Islet of Langerhans (tissue), 1 donor: ENCODE measurements around the gene TBATA.

Experiments
- FAIRE-seq: peaks from one replicate; lab custom pipeline; 2011; peaks lifted over from hg19 to GRCh38; lab: Jason Lieb, UNC

TBATA gene

DNA sequence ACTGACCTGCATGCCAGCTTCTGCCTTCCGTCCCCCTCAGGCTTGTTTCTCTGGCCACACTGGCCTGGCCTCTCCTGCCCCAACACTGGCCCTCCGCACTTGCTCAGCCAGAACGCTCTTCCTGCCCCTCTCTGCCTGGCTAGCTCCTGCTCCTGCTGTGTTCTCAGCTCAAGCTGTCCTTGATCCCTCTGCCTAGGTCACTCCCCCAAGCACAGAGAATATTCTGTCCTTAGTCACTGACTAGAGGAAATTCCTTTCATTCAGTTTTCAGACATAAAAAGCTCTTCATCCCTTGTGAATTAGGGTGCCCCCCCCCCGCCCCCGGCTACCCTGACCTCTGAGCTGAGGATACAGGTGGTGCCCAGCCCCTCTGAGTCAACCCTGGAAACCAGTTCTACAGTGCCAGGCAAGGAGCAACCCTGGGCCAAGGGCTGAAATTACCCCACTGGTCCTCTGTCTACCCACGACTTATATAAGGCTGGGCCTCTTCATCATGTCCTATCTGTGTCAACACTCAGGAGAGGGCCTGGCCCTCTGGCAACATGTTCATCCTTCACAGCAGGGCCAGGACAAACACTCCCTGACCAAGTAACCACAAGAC lies 23.9 kb upstream of the TBATA start:
- FAIRE-seq: no peak

DNA sequence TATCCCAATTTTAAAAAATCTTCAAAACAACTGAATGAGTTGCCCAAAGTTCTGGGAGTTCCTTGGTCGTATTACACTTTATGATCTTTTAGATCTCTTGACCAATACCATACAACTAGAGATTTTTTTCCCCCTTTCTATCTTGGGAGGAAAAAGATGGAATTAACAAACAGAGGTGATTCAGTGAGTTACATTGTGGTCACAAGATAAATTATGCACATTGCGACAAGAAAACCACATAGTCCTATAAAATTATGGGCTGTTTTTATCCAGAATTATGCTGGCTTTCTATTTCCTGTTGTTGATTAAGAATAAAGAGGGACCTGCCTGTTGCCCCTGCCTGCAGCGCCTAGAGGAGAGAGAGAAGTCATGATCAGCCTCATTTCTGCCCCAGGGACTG lies 22.4 kb upstream of the TBATA start:
- no peak for FAIRE-seq

DNA sequence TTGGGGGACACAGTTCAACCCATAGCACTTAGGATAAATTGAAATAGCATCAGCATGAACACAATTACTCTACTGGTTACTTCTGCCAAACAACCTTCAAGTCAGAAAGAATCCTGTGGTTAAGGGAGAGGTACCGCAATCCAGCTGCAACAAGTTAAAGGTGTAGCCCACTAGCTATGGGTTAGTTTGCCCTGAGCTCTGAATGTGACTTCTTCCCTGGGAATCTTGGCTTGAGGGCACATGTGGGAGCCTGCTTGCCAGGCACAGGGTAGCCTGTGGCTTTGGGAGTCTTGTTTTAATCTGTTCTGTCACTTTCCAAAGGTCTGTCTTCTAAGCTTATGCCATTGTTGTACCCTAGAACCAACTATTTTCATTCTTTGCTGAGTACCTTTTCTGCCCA lies 21.7 kb upstream of the TBATA start:
- FAIRE-seq: no peak

DNA sequence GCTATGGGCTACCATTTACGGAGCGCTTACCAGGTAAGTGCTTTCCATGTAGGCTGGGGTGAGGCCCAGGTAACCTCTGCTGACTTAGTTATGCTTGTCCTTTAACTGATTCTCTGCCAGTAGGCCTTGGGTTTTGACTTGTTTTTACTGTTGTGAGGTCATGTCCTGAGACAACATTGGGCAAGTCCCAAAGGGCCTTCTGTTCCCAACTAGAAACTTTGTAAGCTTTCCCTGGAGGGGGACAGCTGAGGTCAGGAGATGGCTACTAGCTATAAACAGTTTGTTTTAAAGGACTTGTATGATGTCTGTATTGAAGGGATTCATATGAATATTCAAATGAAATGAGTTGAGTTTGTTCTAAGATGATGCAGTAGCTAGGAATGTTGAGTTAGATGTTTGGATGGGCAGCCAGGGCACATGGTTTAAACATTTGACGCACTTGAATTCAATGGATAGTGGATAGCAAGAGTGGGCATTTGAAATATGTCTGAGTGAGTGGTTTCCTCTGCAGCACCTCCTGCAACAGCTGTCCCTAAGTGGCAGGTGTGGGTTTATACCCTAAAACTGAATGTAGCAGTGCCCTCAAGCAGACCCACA lies 20.5 kb upstream of the TBATA start:
- FAIRE-seq: no peak

DNA sequence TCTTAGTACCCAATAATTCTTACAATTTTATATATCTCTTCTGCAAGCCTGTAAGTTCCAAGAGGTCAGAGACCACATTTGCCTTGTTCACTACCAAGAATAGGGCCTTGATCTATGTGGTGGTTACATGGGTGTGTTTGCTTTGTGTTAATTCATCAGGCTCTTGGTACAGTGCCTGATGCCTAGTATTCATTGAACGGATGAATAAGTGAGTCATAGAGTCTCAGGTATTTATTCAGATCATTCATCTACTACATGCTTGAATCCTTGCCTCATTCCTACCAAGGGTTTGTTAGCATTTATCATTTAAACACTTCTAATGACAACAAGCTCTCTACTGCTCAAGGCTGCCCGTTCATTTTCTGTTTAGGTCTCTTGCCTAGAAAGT lies 19.2 kb upstream of the TBATA start:
- peak; percentile 70 for FAIRE-seq

DNA sequence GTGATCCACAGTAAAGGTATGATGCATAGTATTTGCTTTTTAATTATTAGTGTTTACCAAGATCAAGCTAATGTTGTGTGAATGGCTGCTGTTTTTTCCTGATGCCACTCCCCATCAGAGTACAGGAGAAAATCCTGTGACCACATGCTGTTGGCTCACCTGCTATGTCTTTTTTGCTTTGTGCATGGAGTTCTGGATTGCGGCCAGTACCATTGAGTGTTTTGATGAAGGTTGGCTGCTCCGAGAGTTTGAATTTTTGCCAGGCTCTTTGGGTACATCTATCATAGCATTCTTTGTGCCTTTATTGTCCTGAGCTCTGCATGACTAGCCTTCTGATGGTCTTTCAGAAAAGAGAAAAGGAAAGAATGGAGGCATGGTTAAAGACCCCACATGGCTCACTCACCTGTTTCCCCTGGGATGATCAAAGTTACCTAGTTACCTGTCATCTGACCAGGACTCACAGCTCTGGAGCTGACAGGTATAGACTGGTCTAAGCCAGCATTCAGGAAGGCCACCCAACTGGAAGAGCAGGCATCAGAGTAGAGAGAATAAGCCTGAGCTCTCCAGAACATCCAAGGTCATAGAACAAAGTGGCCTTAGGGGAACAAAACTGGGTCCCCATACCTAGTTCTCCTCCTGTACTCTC lies 18.7 kb upstream of the TBATA start:
- FAIRE-seq: no peak

DNA sequence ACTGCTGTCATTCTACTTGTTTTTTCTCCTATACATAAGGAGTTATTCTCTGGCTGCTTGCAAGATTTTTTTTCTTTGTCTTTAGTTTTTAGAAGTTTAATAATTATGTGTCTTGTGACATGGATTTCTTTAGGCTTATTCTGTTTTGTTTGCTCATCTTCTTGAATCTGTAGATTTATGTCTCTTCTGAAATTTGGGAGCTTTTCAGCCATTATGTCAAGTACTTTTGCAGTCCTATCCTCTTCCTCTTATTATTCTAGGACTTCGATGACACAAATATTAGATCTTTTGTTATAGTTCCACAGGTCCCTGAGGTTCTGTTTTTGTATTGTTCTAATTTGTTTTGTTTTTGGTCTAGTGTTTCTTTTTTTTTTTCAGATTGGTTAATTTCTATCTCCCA lies 16.7 kb upstream of the TBATA start:
- FAIRE-seq: no peak

DNA sequence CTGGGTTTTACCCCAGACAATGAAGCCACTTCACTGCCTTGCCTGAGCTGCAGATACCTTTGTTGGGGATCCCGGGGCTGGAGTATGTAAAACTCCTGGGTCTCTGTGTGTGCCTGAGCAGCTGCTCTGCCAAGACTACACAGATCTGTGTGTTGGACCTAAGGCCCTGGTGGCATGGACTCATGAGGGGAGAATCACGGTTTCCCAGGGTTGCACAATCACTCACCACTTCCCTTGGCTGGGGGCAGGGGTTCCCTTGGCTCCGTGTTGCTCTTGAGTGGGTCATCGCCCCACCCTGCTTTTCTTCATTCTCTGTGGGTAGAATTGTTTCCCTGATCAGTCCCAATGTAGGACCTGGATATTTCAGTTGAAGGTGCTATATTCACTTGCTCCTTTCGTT lies 13.9 kb upstream of the TBATA start:
- no peak for FAIRE-seq

DNA sequence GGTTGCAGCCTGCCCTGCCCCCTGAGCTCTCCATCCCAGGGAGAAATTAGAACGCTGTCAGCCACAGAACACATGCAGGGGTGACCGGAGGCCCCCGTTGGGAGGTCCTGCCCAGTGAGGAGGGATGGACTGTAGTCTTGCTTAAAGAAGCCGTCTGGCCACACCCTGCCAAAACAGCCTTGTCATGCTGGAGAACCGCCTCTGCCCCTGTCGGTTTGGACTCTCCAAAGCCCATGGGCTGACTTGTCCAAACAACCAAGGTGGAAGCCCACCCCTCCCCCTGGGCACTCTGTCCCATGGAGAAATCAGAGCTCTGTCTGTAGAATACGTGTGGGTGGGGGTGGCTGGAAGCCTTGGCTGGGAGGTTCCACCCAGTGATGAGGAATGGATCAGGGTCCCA lies 12.7 kb upstream of the TBATA start:
- FAIRE-seq: no peak

DNA sequence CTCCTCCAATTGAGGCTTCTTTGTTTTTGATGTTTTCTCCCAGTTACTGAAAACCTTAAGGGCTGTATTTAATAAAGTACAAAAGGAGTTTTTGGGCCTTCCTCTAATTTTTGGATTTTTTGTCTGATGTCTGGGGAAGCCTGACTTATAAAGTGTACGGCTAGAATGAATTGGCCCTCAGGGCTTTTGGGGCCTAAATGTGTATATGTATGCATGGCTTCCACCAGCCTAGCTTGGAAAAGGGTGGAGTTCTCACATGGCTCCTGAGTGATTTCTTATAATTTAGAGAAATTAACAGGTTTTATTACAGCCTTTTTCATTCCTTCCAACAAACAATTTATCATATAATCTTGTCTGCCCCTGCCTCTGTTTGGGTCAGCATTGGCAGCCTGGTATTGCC lies 10.4 kb upstream of the TBATA start:
- FAIRE-seq: no peak

DNA sequence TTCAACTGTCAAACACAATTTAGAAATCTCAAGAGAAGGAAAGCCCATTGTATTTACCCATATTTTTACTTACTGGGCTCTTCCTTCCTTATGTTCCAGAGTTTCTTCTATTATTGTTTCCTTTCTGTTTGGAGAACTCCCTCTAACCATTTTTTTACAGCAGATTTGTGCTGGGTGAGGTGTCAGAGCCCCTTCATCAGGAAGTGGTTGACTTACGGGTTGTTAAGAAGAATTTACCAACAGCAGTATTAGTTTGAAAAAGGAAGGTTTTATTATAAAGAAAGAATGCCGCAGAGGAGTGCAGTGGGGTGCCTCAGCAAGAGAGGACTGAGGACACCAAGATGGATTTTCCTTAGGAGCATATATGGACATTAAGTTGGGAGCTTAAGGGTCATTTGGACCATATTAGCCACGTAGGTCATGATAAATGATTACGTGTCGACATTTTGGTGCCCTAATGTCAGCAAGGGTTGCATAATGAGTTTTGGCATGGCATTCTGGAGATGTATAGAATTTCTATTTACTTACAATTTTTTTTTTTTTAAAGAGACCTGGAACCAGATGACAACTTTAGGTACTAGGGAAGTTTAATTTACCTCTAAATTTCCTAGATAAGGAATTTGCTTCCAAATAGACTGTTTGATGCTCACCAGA lies 6.3 kb upstream of the TBATA start:
- FAIRE-seq: no peak

DNA sequence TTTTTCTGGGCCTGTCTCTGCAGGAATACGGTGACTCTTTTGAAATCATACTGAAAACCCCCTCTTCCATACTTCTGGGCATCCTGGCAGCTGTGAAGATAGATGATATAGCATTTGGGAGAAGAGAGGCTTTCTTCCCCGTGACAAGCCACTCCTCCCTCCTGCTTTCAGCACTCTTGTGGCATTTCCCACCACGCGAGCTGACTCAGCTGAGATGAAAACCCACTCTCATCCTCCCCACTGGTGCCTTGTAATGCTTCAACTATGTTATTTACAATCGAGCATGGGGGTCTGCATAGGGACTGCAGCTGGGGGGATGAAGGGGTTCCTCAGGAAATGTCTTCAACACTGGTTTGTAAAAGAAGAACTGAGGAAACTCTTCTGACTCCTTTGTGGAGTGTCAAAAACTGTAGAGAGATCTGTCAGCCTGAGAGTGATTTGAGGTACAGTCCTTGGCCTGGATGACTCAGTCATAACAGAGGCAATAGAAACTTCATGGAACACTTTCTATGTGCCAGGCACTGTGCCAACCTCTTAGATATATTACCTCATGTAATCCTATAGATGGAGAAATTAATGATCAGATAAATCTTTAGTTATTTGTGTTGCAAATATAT lies 1.7 kb upstream of the TBATA start:
- FAIRE-seq: no peak

DNA sequence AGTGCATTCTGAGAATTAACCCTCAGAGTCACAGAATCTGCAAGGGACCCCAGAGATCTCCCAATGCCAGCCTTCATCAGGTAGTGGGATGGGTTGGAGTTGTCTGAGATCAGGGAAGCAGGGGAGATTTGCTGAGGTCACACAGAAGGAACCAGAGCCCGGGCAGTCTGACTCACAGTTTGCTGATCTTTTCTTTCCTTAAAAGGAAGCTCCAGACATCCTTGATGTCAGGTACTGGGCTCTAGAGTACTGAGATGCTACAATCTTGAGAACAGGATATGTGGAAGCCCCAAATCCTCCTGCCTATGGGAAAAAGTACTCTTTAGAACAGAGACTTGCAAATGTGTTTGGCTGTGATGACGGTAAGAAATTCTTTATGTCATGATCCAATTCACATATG lies 706 bp downstream of the TBATA start:
- no peak for FAIRE-seq

DNA sequence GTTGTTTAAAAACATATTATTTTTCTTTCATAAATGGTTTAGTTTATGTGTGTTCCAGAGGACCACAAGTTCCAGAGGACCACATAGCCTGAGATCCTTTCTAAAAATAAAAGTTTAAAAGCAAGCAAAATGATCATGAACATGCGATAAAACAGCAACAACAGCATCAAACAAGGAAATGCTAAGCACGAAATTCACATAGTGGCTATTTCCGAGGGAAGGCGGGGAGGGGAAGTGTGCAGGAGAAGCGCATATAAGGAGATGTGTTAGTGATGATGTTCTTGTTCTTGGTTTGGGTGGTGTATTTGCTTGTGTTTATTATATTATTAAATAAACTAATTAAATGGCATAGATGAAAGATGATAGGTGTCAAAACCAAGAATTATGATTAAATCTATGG lies 1.2 kb downstream of the TBATA start:
- FAIRE-seq: no peak

DNA sequence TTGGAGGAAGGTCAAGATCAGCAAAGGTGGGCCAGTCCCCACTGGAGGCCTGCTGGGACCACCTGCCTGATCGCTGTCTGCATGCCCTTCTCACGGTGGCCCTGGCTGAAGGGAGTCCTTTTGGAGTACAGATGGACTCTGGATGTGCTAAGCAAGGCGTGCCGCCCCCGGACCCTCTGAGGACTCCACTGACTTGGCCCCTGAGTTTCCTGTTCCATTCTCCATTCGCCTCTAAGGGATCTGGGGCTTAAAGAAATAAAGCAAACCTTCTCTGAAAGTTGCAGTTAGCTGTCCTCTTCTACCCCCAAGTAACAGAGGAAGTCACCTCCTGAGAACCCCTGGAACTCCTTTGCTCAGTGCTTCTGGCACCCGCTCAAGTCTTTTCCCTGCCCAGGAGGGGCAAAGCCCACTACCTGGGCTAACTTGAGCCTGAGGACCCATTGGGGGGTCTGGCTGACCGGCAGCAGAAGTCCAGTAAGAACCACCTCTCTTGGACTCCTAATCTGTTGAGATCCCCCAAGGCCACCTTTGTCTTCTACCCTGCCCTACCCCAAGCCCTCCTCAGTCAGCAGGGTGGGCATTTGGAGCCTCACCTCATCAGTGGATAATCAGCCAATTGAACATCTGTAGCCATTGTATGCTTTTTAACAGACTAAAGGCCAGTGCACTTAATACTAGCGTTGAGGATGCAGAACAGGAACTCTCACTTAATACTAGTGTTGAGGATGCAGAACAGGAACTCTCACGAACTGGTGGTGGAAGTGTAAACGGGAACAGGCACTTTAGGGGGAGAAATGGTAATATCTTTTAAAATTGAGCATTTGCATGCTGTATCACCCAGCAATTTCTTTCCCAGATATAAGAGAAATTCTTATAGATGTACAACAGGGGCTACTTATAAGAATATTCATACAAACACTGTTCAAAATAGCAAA lies 2.2 kb downstream of the TBATA start:
- FAIRE-seq: no peak

DNA sequence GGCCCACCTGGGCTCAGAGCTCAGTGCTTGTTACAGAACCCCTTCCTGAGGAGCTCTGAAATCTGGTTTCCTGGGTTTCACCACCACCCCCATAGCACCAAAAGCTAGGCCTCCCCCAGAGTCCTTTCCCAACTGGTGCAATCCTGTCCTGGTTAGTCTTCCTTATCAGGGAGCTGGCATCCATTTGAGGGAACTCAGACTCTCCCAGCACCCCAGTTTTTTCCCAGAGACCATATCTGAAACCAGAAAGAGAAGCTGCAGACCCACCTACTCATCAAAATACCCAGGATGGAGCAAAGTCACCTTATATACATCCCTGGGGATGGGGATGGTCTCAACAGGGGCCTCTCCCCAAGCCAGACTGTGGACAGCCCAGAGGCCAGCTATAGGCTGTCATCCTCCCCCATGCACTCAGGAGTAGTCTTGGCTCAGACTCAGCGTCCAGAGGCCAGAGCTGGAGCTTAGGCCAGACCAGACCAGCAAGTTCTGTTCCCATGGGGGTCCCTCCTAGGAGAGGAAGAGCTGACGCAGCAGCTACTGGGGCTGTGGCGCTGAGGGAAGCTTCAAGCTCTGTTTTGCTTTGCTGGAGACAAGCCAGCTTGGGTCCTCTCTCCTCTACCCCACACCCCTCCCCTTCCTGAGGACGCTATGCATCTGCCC lies 3.0 kb downstream of the TBATA start:
- no peak for FAIRE-seq

DNA sequence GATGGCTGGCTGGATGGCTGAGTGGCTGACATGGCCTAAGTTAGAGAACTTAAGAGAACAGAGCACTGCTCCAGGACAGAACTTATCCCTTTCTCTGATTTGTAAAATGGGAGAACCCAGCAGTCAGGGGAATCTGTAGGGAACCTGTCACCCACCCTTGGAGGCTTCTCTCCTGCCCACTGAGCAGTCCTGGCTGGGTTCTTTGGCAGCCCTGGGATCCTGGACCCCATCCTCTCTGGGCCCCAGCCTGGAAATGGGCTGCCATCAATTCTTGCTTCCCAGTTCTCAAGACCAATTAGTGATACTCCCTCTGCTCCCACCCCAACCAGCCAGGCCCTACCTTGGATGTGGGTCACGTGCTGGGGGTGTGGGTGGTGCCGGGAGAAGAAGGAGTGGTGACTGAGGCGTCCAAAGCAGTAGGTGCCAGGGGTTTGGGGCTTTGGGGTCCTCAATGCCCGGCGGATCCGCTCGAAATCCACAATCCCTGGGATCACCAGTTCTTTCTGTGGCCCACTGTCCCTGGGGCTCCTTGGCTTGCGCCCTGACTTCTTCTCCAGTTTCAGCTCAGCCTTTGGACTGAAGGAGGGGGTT lies 3.6 kb downstream of the TBATA start:
- no peak for FAIRE-seq

DNA sequence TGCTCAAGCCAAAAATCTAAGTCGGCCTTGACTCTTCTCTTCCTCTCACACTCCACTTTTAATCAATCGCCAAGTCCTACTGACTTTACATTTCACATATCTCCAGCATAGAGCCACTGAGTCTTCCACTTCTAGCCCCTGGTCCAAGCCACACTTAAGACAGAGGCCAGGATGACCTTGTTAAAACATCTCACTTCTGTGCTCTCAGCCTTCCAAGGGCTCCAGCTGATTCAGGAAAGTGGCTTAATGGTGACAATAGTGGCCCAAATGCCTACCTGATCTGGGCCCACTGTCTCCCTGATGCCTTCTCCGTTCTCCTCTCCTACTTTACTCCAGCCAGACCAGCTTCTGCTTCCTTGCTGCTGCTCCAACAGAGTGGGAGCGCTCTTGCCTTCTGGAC lies 4.4 kb downstream of the TBATA start:
- no peak for FAIRE-seq

DNA sequence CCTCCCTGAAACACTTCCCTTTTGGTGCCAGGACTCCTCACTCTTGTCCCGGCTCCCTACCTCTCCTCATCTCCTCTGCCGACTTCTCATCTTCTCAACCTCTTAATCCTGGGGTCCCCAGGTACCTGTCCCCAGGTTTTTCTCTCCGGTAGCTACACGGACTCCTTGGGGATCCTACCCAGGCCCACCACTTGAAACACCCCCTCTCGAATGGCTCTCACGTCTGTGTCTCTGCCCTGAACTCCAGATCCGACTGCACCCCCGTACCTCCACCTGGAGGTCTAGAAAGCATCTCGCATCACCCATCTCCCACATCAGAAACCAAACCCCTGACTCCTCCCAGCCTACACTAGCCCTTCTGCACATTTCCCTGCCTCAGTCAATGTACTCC lies 4.8 kb downstream of the TBATA start:
- FAIRE-seq: no peak

DNA sequence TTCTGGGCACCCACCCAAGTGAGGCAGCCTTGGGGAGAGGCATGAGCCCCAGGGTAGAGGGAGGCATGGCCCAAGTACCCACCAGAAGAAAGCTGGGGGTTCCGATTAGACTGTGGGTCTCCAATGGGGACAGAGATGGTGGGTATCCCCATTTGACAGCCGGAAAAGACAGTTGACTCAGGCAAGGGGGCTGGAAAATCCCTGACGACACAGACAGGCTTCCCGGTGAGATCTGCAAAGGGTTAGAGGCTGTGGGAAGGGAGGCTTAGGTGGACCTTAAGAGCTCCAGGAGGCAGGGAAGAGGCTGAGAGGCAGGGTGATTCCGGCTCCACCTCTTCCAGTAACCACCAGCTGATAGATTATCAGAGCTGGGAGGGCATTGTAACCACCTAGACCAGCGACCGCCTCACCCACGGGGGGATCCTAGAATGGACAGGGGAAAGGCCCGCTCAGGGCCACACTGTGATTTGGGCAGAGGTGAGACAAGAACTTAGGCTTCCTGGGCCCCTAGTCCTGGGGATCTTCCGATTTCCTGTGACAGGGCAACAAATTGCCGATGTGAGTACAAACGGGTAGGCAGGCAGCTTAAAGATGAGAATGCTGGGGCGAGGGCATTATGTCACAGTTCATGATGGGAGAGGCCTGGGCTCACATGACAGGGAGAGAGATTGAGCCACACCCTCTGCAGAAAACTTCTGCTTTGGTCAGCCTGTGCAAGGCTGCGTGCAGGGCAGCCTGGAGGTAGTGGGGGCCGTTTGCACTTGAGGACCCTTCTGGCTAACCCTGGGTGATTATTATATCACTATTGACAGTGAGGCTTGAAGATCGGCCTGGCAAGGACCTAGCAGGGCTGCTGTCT lies 5.4 kb downstream of the TBATA start:
- FAIRE-seq: no peak
